ENCODE data around the gene ELMOD1.

ELMOD1 gene

DNA sequence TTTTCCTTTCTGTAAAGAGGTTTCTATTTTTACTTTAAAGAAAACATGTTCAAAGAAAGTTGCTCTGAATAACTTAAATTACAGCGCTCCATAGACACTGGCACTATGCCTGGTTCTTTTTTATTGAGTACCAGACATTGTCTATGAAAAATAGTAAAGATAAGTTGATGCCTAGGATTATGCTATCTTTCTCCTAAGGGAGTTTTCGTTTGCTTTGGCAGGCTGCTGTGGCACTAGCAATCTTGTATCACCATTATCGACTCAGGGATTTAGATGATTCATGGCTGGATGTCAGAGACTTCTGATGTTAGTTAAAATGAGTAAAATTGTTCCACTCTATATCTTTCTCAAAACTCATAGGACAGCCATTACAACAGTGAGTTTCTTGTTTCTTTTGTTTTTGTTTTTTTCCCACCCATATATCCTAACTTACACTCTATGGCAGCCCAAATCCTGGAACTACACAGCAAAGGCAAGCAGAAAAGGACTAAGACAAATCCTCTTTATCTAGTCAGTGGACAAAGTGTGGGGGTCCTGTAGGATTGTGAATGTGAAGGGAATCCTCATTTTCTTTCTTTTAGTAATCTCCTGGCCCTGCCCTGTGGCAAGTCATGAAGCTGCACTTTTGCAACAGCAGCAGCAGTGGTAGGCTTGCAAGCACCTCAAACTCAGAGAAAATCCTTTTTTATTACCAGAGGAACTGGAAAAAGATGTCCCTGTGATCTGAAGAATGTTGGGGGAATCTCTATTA lies 100.2 kb downstream of the ELMOD1 start:
- DNase-seq, result no peak

- no peak for DNase-seq
Measured at GRCh38 chr11:107695446-107695845, 104.5 kb downstream of the ELMOD1 start.

DNA sequence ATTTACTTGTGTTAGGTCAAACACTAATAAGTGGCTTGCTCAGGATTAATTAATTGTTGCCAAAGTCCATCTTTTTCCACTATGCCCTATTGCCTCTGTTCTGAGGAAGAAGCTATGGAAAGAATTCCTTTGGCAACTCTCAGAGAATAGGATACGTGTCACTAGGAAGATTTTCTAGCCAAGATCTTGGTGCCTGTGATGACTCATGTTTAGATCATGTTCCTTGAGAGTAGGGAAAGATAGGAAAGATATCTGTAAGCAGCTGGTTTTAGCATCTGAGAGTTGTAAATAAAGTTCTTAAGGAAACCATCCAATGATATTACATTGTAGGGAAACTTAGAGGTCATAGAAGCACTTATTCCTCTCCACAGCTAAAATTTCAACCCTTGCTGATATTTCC lies 105.2 kb downstream of the ELMOD1 start:
- DNase-seq, result no peak

DNA sequence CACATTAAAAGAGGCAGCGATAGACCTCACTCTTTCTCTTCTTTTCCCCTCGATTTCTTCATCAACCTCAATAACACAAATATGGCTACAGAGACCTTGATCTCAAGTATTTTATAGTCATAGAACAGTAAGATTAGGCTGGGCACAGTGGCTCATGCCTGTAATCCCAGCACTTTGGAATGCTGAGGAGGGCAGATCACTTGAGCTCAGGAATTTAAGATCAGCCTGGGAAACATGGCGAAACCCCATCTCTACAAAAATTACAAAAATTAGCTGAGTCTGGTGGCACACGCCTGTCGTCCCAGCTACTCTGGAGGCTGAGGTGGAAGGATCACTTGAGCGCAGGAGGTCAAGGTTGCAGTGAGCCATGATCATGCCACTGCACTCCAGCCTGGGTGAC lies 106.3 kb downstream of the ELMOD1 start:
- DNase-seq, result no peak

DNA sequence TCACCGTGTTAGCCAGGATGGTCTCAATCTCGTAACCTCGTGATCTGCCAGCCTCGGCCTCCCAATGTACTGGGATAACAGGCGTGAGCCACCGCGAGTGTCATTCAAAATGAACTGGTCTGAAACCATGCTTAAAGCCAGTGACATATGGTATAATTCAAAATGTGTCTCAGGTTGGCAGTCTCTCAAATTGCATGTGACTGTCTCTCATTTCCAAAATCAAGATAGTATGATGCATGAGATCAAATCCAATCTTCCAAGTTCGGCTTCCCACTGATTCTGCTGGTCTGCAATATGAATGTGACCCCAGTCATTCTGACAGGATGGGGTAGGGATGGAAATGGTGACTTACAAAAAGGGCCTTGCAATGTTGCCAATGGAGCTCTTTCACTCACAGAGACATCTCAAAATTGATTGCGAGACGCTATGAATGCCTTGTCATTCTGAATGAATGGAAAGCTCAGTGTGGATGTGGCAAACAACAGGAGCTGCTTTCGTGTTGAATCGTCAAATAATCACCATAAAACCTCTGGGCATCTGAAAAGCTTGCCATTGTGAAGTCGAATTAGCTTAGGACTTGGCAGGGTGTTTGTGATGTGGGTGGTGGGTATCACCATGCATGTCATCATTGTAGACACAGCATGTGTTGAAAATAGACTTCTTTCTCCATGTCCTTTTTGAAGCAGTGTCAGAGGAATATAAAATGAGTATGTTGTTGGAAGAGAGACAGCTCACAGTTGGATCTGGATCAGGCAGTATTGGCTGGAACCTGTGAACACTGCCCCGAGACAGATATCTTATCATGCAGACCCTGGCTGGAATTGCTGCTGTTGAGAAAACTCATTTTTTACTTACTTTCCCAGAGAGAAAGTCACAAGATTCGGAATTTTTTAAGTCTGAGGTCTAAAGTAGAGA lies 108.7 kb downstream of the ELMOD1 start:
- DNase-seq, result no peak

DNA sequence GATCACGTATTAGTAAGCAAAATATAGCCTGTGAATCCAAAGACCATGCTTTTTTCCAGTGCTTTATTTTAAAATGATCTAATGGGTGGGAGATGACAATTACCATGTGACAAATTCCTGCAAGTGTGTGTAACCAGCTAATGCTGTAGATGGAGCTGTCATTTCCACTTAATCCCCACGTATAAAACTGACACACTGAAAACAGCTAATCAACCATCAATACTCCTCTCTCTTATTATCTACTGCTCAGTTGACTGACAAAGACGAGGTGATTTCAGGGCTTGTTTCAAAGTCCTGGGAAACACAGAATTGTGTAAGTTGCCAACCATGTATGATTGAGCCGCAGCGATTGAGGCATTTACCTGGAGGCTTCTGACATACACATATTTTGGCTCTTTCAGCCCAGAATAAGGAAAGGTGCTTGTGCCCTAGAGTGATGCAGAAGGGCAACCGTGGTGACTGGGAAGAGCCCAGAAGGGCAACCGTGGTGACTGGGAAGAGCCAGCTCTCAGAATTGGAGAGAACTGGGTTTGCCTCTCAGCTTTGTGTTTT lies 111.2 kb downstream of the ELMOD1 start:
- DNase-seq, result no peak

GRCh38 chr11:107702723-107703122 lies 111.8 kb downstream of the ELMOD1 start:
- DNase-seq, result no peak

- DNase-seq, result no peak
Measured at GRCh38 chr11:107704451-107704850, 113.5 kb downstream of the ELMOD1 start.

- no peak for DNase-seq
Measured at GRCh38 chr11:107705027-107705426, 114.1 kb downstream of the ELMOD1 start.

- DNase-seq, result no peak
Measured at GRCh38 chr11:107706531-107706930, 115.6 kb downstream of the ELMOD1 start.

DNA sequence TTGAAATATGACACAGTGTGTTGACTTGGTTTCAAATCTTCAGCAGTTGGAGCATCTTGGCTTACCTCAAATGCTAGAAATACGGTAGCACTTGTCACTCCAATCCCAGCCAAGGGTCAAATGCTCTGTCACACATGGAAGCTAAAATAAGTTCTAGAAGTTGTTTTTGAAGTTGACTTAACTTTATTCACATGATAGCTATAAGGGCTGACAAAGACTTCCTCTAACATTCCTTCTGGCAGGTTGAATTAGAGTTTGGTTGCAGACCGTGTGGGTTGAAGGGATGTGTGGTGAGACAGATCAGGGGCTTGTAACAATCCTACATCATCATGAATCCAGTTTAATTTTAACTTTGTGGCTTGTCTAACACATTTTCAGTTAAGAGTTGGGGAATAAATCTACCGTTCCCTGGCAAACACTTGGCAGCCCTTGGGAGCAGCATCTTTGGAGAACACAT lies 116.3 kb downstream of the ELMOD1 start:
- DNase-seq, result no peak

GRCh38 chr11:107707807-107708206 lies 116.9 kb downstream of the ELMOD1 start:
- no peak for DNase-seq

GRCh38 chr11:107708792-107709191 lies 117.8 kb downstream of the ELMOD1 start:
- DNase-seq, result no peak

DNA sequence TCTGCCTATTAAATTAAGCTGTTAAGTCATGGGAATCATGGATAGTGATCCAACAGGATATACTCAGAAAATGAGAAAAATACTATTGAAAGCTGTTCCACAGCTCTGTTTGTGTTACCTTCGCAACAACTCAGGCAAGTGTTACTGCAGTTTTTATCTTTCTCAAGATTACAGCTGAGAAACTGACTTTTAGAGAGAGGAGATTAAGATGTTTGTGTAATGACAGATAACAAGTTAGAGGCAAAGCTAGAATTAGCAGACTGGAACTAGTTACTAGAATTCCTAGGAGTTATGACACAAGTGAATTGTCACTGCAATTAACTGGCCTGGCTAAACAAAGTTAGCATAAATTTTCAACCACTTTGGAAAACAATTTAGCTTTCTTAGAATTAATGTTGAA lies 119.4 kb downstream of the ELMOD1 start:
- DNase-seq, result no peak

DNA sequence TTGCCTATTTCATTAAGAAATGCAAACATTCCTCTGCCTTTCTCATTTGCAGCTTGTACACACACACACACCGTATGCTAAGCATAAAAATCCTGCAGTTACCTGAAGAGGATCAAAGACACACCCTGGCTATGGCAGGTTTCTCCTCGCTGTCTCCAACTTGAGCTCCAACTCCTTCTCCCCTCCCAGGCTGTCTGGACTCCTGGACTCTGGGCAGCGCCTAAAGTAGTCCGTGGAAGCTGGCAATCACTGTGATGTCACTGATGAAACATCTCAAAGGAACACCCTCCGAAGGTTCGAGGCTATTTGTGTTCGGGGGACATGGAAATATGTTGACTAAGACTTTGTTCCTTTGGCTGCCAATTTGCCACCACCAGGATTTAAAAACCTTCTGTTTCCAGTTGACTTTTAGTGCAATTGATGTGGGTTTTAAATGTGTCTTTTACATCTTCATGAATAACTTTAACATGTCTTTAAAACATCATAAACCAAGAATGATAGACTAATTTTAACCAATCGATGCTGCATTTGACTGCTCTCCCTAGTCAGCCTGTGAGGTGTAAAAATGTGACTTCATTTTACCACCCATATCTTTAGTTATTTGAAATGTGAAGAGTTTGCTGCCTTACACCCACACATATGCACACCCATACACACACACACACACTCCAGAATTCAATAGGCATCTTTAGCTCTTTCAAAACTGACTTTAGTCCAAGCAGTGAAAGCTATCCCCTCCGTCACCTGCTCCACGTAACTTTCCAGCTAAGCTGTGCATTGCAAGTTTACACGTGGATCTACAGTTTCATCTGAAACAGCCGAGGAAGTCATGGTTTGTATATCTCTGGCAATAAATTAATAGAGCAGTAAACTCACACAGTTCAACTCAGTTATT lies 121.2 kb downstream of the ELMOD1 start, which contains the start of gene SLN:
Gene SLN (minus strand): TSS at position 196 of the 895 bp plus-strand sequence.
- DNase-seq, result no peak

DNA sequence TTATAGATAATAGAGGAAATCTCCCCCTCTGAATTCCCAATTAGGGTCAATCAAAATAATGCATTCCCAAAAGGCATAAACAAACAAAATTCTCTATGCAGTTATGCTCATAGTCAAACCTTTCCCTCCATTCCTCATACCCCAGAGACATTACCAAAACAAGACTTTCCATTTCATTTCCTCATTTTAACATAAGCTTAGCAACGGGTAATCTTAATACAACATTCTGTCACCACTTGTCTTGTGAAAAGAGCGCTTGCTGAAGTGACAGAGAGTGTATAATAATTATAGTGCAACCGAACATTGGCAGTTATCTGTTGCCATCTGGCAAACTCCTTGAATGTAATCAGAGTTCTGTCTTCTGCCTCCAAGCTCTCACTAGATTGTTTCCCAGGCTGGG lies 122.1 kb downstream of the ELMOD1 start:
- DNase-seq, result no peak
